NCI-H345 (cell line): ENCODE results near the gene AHCYL2.
"Not testable (repeated sequence)": the region's sequence is repeated elsewhere in the genome, so short reads cannot be mapped to it uniquely, and the experiment has no call there.

Source experiments
- DNase-seq: peaks from one replicate; lab custom pipeline; 2025; lab: John Stamatoyannopoulos, UW

AHCYL2 gene

DNA sequence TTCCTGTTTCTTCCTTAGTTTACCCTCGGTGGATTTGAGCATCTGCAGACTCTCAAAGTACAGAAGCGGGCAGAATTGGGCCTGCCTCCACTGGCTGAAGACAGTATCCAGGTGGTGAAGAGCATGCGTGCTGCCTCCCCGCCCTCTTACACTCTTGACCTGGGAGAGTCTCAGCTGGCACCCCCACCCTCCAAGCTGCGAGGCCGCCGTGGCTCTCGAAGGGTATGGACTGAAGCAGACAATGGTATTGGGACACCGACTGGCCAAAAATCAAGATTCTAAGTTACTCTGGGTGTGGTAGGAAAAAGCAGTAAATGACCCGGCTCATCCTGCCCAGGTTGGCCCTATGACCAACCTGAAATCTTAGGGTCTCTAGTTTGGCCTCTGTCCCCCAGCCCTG lies 231.6 kb downstream of the AHCYL2 start:
- DNase-seq = no peak

DNA sequence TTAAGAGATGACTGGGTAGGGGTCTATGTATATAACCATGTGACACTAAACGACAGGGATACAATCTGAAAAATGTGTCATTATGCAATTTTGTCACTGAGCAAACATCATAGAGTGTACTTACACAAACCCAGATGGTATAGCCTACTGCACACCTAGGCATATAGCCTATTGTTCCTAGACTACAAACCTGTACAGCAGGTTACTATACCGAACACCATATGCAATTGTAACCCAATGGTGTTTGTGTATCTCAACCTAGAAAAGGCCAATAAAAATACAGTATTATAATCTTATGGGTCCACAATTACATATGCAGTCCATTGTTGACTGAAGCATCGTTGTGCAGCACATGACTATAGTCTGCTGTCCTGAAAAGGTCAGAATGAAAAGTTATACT lies 232.3 kb downstream of the AHCYL2 start:
- no peak for DNase-seq

DNA sequence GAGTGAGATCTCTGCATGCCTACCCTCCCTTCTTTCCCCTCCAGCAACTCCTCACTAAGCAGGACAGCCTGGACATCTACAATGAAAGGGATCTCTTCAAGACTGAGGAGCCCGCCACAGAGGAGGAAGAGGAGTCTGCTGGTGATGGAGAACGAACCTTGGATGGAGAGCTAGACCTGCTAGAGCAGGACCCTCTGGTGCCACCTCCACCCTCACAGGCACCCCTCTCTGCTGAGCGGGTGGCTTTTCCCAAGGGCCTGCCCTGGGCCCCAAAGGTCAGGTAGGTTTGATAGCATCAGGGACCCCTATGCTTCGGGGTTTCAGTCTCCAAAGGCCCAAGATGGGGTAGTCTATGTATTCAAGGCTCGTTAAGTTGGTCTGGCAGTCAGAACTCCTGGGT lies 233.3 kb downstream of the AHCYL2 start:
- no peak for DNase-seq

DNA sequence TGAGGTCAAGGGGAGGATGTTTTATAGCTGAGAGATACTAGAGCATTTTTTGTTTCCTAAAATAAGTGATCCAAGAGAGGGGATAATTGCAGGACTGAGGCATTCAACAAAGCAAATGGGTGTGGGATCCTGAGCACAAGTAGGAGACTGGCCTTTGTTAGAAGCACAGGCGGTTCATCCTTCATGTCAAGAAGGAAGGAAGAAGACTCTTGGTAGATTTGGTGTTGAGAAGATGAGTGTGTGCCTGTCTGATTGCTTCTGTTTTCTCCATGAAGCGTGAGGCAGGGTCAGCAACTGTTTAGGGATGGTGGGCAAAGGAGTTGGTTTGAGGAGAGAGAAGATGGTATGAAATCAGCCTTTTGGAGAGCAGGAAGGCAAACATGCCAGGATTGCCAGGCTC lies 237.0 kb downstream of the AHCYL2 start:
- no peak for DNase-seq

DNA sequence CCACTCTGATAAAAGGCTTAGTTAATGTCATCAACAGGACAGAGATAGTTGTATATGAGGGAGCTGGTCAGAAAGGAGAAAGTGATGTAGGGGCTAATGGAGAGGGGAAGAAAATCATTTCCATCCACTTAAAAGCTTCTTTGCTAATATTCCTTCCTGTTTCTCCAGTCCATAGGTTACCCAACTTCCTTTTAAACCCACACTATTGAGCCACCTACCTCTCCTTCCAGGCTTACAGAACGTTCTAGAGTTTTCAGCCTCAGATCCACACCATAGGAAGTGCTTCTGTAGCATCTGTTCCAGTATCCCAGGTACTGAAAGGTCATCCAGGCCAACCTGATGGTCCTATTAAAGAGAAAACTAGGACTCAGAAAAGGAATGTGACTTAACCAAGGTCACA lies 237.6 kb downstream of the AHCYL2 start:
- no peak for DNase-seq

DNA sequence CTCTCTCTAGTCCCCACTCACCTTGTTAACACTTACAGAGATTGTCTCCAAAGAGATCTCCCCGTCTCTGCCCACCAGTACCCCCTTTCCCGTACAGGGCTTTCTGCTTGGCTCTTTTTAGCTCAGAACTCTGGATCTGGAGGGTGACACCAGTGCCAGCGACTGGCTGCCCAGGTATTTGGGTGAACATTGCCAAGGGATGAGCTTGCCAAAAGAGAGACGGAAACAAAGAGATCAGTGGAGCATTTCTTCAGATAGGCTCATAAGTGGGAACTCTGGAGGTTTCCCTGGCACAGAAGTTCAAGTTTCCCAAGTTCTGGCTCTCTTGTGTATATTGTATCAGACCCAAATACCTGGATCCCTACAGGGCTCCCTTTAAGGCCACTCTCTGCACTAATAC lies 239.4 kb downstream of the AHCYL2 start:
- DNase-seq = no peak

DNA sequence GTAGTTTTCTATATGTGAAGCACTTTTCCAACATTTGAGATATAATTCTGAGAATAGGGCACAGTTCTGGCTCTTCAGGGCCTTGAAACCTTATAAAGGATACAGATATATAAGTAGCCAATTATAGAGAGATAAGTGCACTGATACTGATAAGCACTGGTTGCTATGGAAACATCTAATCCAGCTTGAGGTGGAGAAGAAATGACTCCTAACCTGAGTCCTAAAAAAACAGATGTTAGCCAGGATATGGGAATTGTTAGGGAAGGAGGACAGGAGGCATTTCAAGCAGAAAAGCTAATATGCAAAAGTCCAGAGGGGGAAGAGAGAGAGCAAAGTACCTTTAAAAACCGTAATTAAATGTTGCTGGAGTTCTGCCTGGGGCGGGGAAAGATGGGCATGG lies 240.2 kb downstream of the AHCYL2 start:
- no peak for DNase-seq

DNA sequence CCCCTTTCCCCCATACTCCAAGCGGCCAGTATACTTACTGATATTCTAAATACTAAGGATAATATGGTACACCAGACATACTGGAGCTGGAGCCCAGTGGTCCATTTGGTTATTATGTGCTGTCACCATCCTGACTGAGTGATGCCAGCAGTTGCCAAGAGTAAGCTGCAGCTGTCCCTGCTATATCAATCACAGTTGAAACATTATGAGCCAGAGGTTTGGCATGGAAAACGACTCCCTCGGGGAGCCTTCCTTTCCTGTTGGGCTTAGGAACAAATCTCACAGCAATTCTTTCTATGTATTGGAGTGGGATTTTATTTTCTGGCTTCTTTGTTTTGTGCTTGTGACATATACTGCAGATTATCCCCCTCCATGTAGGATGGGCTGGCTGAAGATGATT lies 242.0 kb downstream of the AHCYL2 start:
- DNase-seq = no peak

DNA sequence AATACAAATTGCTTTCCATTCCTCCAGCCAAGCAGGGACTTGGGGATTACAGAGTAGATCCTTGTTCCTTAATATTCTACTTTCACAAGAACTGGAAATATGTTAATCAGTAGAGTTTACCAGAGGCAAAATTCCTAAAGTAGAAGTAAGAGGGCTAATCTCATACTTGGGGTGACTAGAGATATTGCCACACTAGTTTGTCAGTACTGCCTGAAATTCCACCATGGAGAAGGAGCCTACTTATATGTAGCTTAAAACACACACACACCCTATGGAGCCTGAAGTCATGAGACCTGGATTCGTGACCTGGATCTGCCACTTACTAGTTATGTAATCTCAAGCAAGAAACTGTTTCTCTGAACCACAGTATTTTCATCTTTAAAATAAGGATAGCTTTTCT lies 243.3 kb downstream of the AHCYL2 start:
- no peak for DNase-seq

DNA sequence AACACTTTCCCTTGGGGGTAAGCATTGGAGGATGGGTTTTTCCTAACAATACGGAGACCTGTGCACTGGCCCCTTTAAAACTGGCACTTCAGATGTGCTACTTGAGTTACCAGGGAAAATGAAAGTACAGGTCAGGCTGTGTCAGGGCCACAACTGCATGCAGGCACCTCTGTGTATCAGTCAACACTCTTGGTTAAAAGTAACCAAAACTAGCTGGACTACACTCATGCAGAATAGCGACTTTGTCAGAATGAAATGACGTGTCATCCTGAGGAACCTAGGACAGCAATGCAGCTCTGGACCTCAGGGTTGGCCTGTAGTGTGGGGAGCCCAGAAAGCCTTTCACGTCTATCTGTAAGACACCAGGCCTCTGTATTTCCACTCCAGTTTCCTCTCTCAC lies 243.7 kb downstream of the AHCYL2 start:
- DNase-seq = no peak

DNA sequence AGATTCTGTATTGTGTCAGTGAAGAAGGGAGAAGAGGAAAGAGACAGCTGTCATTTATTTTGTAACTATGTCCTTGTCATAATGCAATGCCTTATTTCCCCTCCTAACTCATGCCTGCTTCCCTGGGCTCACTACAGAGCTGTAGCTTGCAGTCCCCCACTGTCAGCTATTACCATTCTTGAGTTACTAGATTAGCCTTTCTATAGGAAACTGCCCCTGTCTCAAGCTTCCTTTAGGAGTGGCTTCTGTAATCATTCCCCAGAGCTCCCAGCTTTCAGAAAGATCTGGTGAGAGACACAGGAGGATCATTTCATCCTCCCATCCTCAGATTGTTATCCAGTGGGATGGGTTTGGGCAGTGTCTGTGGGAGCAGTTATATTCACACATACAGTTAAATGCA lies 245.1 kb downstream of the AHCYL2 start:
- DNase-seq = no peak

DNA sequence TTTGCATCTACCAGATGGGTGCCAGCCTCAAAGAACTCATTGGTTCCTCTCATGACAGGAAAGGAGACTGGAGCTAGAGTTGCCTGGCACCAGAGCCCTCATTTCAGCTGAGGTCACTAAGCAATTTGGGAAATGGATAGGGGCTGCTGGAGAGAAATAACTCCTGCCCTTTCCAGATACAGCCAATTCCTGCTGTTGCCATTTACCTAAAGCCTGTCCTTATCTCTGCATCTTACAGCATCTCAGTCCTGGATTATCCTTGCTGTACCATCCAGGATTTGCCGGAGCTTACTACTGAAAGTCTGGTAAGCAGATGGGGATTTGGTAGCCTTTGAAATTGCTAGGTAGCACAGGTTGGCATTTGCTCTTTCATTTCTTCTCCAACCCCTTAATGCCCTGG lies 245.6 kb downstream of the AHCYL2 start:
- no peak for DNase-seq

DNA sequence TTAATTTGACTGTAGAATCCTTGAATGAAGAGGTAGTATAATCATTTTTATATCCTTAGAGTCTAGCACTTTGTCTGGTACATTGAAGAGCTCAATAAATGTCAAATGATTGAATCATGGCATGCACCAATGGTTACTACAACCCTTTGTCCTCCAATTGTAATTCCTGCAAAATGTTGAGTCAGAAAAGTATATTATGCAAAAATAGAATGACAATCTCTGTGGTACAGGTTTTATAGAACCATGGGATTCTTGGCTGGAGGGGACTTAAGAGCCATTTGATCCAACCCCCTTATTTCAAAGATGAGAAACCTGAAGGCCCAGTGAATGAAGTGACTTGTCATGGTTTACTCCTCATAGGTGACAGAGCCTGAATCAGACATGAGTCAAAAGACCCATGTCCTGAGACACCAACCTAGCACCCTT lies 246.6 kb downstream of the AHCYL2 start:
- DNase-seq = no peak

DNA sequence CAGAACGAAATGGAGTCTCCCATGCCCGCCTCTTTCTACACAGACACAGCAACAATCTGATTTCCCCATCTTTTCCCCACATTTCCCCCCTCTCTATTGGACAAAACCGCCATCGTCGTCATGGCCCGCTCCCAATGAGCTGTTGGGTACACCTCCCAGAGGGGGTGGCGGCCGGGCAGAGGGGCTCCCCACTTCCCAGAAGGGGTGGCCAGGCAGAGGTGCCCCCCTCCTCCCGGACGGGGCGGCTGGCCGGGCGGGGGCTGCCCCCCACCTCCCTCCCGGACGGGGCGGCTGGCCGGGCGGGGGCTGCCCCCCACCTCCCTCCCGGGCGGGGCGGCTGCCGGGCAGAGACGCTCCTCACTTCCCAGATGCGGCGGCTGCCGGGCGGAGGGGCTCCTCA lies 251.1 kb downstream of the AHCYL2 start:
- not testable (repeated sequence) for DNase-seq

DNA sequence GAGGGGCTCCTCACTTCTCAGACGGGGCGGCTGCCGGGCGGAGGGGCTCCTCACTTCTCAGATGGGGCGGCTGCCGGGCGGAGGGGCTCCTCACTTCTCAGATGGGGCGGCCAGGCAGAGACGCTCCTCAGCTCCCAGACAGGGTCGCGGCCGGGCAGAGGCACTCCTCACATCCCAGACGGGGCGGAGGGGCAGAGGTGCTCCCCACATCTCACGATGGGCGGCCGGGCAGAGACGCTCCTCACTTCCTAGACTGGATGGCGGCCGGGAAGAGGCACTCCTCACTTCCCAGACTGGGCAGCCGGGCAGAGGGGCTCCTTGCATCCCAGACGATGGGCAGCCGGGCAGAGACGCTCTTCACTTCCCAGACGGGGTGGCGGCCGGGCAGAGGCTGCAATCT lies 251.6 kb downstream of the AHCYL2 start:
- not testable (repeated sequence) for DNase-seq
